ENCODE data around the gene IL36A.

The IL36A gene

GRCh38 chr2:112973156-112973555 lies 32.1 kb upstream of the IL36A start:
- no peak for DNase-seq
- Histone ChIP-seq H2BK15ac (ENCODE audit: low read depth, poor library complexity, severe bottlenecking) (no peak overlapping the region), H3K23ac (ENCODE audit: low read length in 2 of 2) (no peak overlapping the region), H3K4ac (ENCODE audit: low read depth in 1 of 2, low read length in 2 of 2) (no peak overlapping the region), H2BK12ac (ENCODE audit: low read length in 2 of 2) (no peak overlapping the region), H3K4me1 (ENCODE audit: control insufficient read depth, insufficient read depth, low read depth, low read length) (no peaks in the 10 kb centered on the region), H2AK5ac (ENCODE audit: low read length, severe bottlenecking) (no peak overlapping the region), H4K8ac (ENCODE audit: low read length) (no peak overlapping the region), H3K4me3 (ENCODE audit: insufficient read depth in 1 of 2, low read depth in 1 of 2, low read length in 2 of 2) (no peak overlapping the region), H3K36me3 (ENCODE audit: control insufficient read depth in 1 of 2, insufficient read depth in 2 of 2, low read depth in 1 of 2, low read length in 2 of 2) (no peaks in the 10 kb centered on the region), H3K9me3 (ENCODE audit: control insufficient read depth, low read length) (no peaks in the 10 kb centered on the region), H2AFZ (ENCODE audit: low read depth, low read length) (no peak overlapping the region), H3K27me3 (ENCODE audit: control insufficient read depth in 1 of 2, insufficient read depth in 1 of 2, low read length in 2 of 2) (peaks cover 58 to 68% of the 10 kb centered on the region in 2 experiments), H3K27ac (ENCODE audit: low read length, poor library complexity, severe bottlenecking) (no peak overlapping the region), H3K18ac (ENCODE audit: low read depth in 1 of 2, low read length in 2 of 2) (no peak overlapping the region), H3K4me2 (ENCODE audit: low read length, poor library complexity, severe bottlenecking) (no peak overlapping the region), H3K9ac (ENCODE audit: low read length) (no peak overlapping the region), H2BK5ac (ENCODE audit: low read depth, low read length, poor library complexity, severe bottlenecking) (no peak overlapping the region), H4K91ac (ENCODE audit: low read length) (no peak overlapping the region), H2BK120ac (ENCODE audit: low read depth, low read length) (no peak overlapping the region), H3K14ac (ENCODE audit: low read length in 2 of 2) (no peak overlapping the region), H3K79me1 (replicated peaks; ENCODE audit: low read length, poor library complexity, severe bottlenecking) (no peaks in the 10 kb centered on the region)
- WGBS: 46% methylated on average over 2 of the region's 2 CpGs

- Histone ChIP-seq H2AK5ac (ENCODE audit: low read length, severe bottlenecking) (no peak within 1 kb of the TSS), H3K18ac (ENCODE audit: low read depth in 1 of 2, low read length in 2 of 2) (no peak within 1 kb of the TSS), H3K14ac (ENCODE audit: low read length in 2 of 2) (no peak within 1 kb of the TSS), H3K23ac (ENCODE audit: low read length in 2 of 2) (no peak within 1 kb of the TSS), H3K4ac (ENCODE audit: low read depth in 1 of 2, low read length in 2 of 2) (no peak within 1 kb of the TSS), H3K4me1 (ENCODE audit: control insufficient read depth, insufficient read depth, low read depth, low read length) (no peaks in the 10 kb centered on the region), H2BK5ac (ENCODE audit: low read depth, low read length, poor library complexity, severe bottlenecking) (no peak within 1 kb of the TSS), H4K8ac (ENCODE audit: low read length) (no peak within 1 kb of the TSS), H3K79me1 (replicated peaks; ENCODE audit: low read length, poor library complexity, severe bottlenecking) (no peaks in the 10 kb centered on the region), H3K4me3 (ENCODE audit: insufficient read depth in 1 of 2, low read depth in 1 of 2, low read length in 2 of 2) (no peak within 1 kb of the TSS), H3K36me3 (ENCODE audit: control insufficient read depth in 1 of 2, insufficient read depth in 2 of 2, low read depth in 1 of 2, low read length in 2 of 2) (no peaks in the 10 kb centered on the region), H2BK12ac (ENCODE audit: low read length in 2 of 2) (no peak within 1 kb of the TSS), H3K9ac (ENCODE audit: low read length) (no peak within 1 kb of the TSS), H2BK120ac (ENCODE audit: low read depth, low read length) (peak within 1 kb of the TSS; percentile 27), H2AFZ (ENCODE audit: low read depth, low read length) (no peak within 1 kb of the TSS), H3K4me2 (ENCODE audit: low read length, poor library complexity, severe bottlenecking) (no peak within 1 kb of the TSS), H3K9me3 (ENCODE audit: control insufficient read depth, low read length) (no peaks in the 10 kb centered on the region), H2BK15ac (ENCODE audit: low read depth, poor library complexity, severe bottlenecking) (no peak within 1 kb of the TSS), H4K91ac (ENCODE audit: low read length) (no peak within 1 kb of the TSS), H3K27ac (ENCODE audit: low read length, poor library complexity, severe bottlenecking) (no peak within 1 kb of the TSS), H3K27me3 (ENCODE audit: control insufficient read depth in 1 of 2, insufficient read depth in 1 of 2, low read length in 2 of 2) (peaks cover 67 to 76% of the 10 kb centered on the region in 2 experiments)
- 75% methylated on average over 7 of the region's 7 CpGs for WGBS
- DNase-seq: no peak
These were observed 27.7 kb upstream of the IL36A start, which contains the start of gene IL36G for GRCh38 chr2:112977559-112978056. TSS of gene IL36G (plus strand) at chr2:112978006. CDS start at chr2:112978639, 633 bp downstream.

DNA sequence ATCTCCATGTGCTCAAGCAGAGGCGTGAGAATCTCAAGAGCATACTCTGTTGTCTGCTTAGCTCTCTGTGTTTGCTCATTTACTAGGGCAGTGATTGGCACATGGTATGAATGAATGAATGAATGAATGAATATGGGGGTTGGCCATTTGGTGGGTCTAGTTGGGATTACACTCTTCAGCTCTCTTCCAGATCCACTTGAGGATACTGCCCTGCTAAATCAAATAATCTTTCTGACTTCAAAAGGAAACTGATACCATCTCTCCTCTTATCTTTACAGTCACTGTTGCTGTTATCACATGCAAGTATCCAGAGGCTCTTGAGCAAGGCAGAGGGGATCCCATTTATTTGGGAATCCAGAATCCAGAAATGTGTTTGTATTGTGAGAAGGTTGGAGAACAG lies 25.5 kb upstream of the IL36A start:
- H2AK5ac ChIP-seq (ENCODE audit: low read length, severe bottlenecking): no peak overlapping the region
- no peak overlapping the region for H3K4me2 ChIP-seq (ENCODE audit: low read length, poor library complexity, severe bottlenecking)
- 86% methylated on average over 1 of the region's 1 CpG for WGBS
- H3K9ac ChIP-seq (ENCODE audit: low read length): no peak overlapping the region
- H3K27ac ChIP-seq (ENCODE audit: low read length, poor library complexity, severe bottlenecking): no peak overlapping the region
- no peak overlapping the region for H2BK5ac ChIP-seq (ENCODE audit: low read depth, low read length, poor library complexity, severe bottlenecking)
- H2BK120ac ChIP-seq (ENCODE audit: low read depth, low read length): no peak overlapping the region
- no peaks in the 10 kb centered on the region for H3K36me3 ChIP-seq (ENCODE audit: control insufficient read depth in 1 of 2, insufficient read depth in 2 of 2, low read depth in 1 of 2, low read length in 2 of 2)
- H3K4me1 ChIP-seq (ENCODE audit: control insufficient read depth, insufficient read depth, low read depth, low read length): no peaks in the 10 kb centered on the region
- H3K23ac ChIP-seq (ENCODE audit: low read length in 2 of 2): no peak overlapping the region
- H3K9me3 ChIP-seq (ENCODE audit: control insufficient read depth, low read length): no peaks in the 10 kb centered on the region
- no peak overlapping the region for H3K14ac ChIP-seq (ENCODE audit: low read length in 2 of 2)
- H2BK15ac ChIP-seq (ENCODE audit: low read depth, poor library complexity, severe bottlenecking): no peak overlapping the region
- DNase-seq: no peak
- no peak overlapping the region for H3K4ac ChIP-seq (ENCODE audit: low read depth in 1 of 2, low read length in 2 of 2)
- H3K18ac ChIP-seq (ENCODE audit: low read depth in 1 of 2, low read length in 2 of 2): no peak overlapping the region
- no peak overlapping the region for H4K8ac ChIP-seq (ENCODE audit: low read length)
- peaks cover 68 to 74% of the 10 kb centered on the region in 2 experiments for H3K27me3 ChIP-seq (ENCODE audit: control insufficient read depth in 1 of 2, insufficient read depth in 1 of 2, low read length in 2 of 2)
- no peak overlapping the region for H4K91ac ChIP-seq (ENCODE audit: low read length)
- no peak overlapping the region for H2AFZ ChIP-seq (ENCODE audit: low read depth, low read length)
- no peak overlapping the region for H2BK12ac ChIP-seq (ENCODE audit: low read length in 2 of 2)
- H3K79me1 ChIP-seq (replicated peaks; ENCODE audit: low read length, poor library complexity, severe bottlenecking): no peaks in the 10 kb centered on the region
- H3K4me3 ChIP-seq (ENCODE audit: insufficient read depth in 1 of 2, low read depth in 1 of 2, low read length in 2 of 2): no peak overlapping the region

DNA sequence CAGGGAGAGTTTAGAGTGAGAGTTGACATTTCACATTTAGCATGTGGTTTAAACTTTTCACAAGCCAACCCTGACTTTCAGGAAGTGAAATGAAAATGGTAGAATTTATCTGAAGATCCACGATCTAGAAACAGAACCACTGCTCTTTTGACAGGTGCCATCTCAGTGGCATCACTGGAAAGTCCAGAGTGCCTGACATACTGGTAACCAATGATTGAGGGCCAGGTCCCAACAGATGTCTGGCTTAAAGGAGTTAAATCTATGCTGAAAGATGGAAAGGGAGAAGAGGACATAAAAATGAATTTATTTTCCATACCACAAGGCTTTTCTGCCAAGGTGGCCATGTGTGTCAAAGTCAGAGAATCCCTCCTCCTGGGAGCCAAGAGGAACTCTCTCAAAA lies 24.7 kb upstream of the IL36A start:
- H3K9ac ChIP-seq (ENCODE audit: low read length): no peak overlapping the region
- no peaks in the 10 kb centered on the region for H3K4me1 ChIP-seq (ENCODE audit: control insufficient read depth, insufficient read depth, low read depth, low read length)
- no peak overlapping the region for H2BK120ac ChIP-seq (ENCODE audit: low read depth, low read length)
- H2AFZ ChIP-seq (ENCODE audit: low read depth, low read length): no peak overlapping the region
- H3K4me3 ChIP-seq (ENCODE audit: insufficient read depth in 1 of 2, low read depth in 1 of 2, low read length in 2 of 2): no peak overlapping the region
- H3K4ac ChIP-seq (ENCODE audit: low read depth in 1 of 2, low read length in 2 of 2): no peak overlapping the region
- WGBS: 83% methylated on average over 1 of the region's 1 CpG
- H3K9me3 ChIP-seq (ENCODE audit: control insufficient read depth, low read length): no peaks in the 10 kb centered on the region
- H3K79me1 ChIP-seq (replicated peaks; ENCODE audit: low read length, poor library complexity, severe bottlenecking): no peaks in the 10 kb centered on the region
- H2BK12ac ChIP-seq (ENCODE audit: low read length in 2 of 2): no peak overlapping the region
- H3K14ac ChIP-seq (ENCODE audit: low read length in 2 of 2): no peak overlapping the region
- H4K91ac ChIP-seq (ENCODE audit: low read length): no peak overlapping the region
- no peak overlapping the region for H2BK15ac ChIP-seq (ENCODE audit: low read depth, poor library complexity, severe bottlenecking)
- no peak overlapping the region for H4K8ac ChIP-seq (ENCODE audit: low read length)
- H3K23ac ChIP-seq (ENCODE audit: low read length in 2 of 2): no peak overlapping the region
- no peak for DNase-seq
- no peaks in the 10 kb centered on the region for H3K36me3 ChIP-seq (ENCODE audit: control insufficient read depth in 1 of 2, insufficient read depth in 2 of 2, low read depth in 1 of 2, low read length in 2 of 2)
- H2BK5ac ChIP-seq (ENCODE audit: low read depth, low read length, poor library complexity, severe bottlenecking): no peak overlapping the region
- H3K27ac ChIP-seq (ENCODE audit: low read length, poor library complexity, severe bottlenecking): no peak overlapping the region
- no peak overlapping the region for H3K18ac ChIP-seq (ENCODE audit: low read depth in 1 of 2, low read length in 2 of 2)
- H3K27me3 ChIP-seq (ENCODE audit: control insufficient read depth in 1 of 2, insufficient read depth in 1 of 2, low read length in 2 of 2): peaks cover 64 to 74% of the 10 kb centered on the region in 2 experiments
- no peak overlapping the region for H3K4me2 ChIP-seq (ENCODE audit: low read length, poor library complexity, severe bottlenecking)
- no peak overlapping the region for H2AK5ac ChIP-seq (ENCODE audit: low read length, severe bottlenecking)
